Measurements from ENCODE around the gene SPATA6L.

The SPATA6L gene

GRCh38 chr9:4622016-4622415 is 44.3 kb downstream of the SPATA6L start:
- no peak for DNase-seq

DNA sequence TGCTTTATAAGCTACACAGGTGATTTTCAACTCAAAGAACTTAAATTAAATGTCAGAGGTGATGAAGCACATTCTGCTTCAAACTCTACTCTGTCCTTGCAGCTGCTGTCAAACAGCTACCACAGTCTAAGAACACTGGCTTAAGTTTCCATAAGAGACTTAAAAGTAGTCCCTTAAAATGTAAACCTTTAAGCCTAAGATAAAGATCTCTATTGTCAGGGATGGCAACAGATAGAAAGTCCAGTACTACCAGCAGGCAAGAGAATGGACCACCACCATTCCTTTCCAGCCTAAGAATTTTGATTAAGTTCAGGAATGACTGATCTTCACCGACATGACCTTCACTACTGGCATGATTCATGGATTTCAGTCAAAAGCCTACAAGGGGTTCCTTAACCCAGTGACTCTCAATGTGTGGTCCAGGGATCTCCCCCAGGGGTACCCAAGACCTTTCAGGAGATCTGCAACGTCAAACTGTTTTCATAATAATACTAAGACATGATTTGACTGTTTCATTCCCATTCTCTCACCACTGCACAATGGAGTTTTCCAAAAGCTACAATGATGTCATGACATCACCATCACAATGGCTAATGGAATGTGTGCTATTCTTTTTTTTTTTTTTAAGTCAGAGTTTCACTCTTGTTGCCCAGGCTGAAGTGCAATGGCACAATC is 45.3 kb downstream of the SPATA6L start:
- DNase-seq = no peak

DNA sequence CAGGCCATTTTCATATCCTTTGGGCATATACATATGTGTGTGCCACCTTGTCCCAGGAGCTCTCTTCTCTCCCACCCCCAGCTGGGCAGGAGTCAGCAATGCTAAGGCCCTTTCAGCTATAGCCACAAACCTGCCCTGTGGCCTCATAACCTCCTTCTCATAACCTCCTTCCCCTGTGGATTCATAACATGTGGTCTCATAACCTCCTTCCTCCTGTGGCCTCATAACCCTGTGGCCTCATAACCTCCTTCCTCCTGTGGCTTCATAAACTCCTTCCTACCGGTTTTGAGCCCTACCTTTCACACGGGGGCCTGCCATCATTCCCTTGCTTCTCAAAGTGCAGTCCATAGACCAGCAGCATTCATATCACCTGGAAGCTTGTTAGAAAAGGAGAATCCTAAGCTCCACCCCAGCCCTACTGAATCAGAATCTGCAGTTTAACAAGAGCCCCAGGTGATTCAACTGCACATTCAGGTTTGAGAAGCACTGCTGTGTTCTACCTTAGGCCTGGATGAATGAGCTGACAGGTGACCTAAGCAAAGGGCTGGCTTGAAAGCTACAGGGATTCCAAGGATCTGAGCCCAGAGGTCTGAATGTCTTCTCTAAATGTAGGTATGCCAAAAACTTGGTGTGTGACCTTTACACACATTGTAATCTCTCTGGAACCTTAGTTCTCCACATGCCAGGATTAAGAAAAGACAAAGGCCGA is 46.1 kb downstream of the SPATA6L start:
- no peak for DNase-seq

DNA sequence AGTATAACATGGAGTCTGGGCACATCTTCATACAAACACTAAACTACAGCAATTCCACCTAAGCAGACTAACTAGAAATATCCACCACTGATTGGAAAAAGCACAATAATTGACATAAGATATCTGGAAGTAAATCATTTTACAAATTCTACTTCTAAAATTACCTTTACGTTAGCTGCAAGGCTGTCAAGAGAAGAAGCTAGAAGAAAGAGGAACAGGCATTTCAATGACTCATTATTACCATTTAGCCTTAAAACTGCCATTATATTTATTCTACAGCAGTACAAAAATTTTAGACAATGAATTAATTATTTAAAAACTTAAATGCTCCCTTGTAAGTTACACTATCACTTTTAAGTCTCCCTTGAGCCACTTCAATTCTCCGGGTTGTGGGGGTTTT is 47.6 kb downstream of the SPATA6L start:
- DNase-seq = no peak

- no peak for DNase-seq
Measured at GRCh38 chr9:4617752-4618151, 48.5 kb downstream of the SPATA6L start.

- no peak for DNase-seq
Measured at GRCh38 chr9:4615778-4616177, 50.5 kb downstream of the SPATA6L start.

GRCh38 chr9:4615251-4615650 is 51.0 kb downstream of the SPATA6L start:
- no peak for DNase-seq

- DNase-seq = no peak
Measured at GRCh38 chr9:4614627-4615026, 51.7 kb downstream of the SPATA6L start.

DNA sequence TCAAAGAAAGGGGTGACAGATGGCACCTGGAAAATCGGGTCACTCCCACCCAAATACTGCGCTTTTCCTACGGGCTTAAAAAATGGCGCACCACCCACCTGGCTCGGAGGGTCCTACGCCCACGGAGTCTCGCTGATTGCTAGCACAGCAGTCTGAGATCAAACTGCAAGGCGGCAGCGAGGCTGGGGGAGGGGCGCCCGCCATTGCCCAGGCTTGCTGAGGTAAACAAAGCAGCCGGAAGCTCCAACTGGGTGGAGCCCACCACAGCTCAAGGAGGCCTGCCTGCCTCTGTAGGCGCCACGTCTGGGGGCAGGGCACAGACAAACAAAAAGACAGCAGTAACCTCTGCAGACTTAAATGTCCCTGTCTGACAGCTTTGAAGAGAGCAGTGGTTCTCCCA is 60.2 kb downstream of the SPATA6L start:
- DNase-seq = peak; percentile 17 to 63

- DNase-seq = peak; percentile 54 to 82
Measured at GRCh38 chr9:4604678-4605095, 61.6 kb downstream of the SPATA6L start.

- DNase-seq = no peak
Measured at GRCh38 chr9:4603830-4604229, 62.5 kb downstream of the SPATA6L start.

GRCh38 chr9:4600368-4600767 is 65.9 kb downstream of the SPATA6L start:
- no peak for DNase-seq

- peak; percentile 59 to 64 for DNase-seq
Measured at GRCh38 chr9:4596165-4596922, 69.9 kb downstream of the SPATA6L start.

- no peak for DNase-seq
Measured at GRCh38 chr9:4594994-4595393, 71.3 kb downstream of the SPATA6L start.

GRCh38 chr9:4594545-4594944 is 71.7 kb downstream of the SPATA6L start:
- DNase-seq = no peak

GRCh38 chr9:4592886-4593285 is 73.4 kb downstream of the SPATA6L start:
- no peak for DNase-seq

GRCh38 chr9:4592295-4592694 is 74.0 kb downstream of the SPATA6L start:
- no peak for DNase-seq

- no peak for DNase-seq
Measured at GRCh38 chr9:4591123-4591500, 75.2 kb downstream of the SPATA6L start.

- no peak for DNase-seq
Measured at GRCh38 chr9:4590430-4591122, 75.7 kb downstream of the SPATA6L start.

- DNase-seq = no peak
Measured at GRCh38 chr9:4588721-4589120, 77.6 kb downstream of the SPATA6L start.

GRCh38 chr9:4585135-4585534 is 81.1 kb downstream of the SPATA6L start:
- DNase-seq = no peak

- no peak for DNase-seq
Measured at GRCh38 chr9:4584636-4585035, 81.6 kb downstream of the SPATA6L start.

GRCh38 chr9:4583001-4583400 is 83.3 kb downstream of the SPATA6L start:
- no peak for DNase-seq

All from CD4-positive, alpha-beta T cell treated with Interleukin-1 beta for 1 hour (primary cell).